GM19468 (cell line): Measurements from ENCODE around the gene CACNA1C.

Experiments used
- ATAC-seq: cut with Tn5 transposase; IDR thresholded peaks from one replicate; pipeline ENCODE4 v1.9.1; 2021; ENCODE audit warnings: mild to moderate bottlenecking, moderate library complexity, moderate number of reproducible peaks; ENCODE audit not compliant: unreplicated experiment; ENCODE audit errors: extremely low read depth

Gene CACNA1C

GRCh38 chr12:2163177-2163941 lies 110.6 kb downstream of the CACNA1C start:
- no peak for ATAC-seq

DNA sequence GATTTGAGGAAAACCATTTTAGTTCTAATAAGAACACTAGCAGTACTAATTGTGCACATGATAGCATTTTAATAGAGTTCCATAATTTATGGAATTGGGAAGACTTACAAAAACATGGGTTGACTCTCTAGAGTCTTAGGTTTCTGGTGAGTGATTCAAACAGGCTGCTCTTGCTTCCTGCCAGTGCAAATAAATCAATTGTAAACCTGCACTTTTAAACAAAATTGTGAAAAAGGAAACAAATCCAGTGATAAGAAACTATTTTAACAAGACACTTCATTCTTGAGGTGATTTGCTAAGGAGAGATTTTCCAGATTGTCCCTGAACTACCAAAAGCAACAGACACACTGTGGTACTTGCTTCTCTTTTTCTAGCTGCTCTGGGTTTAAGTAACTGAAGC lies 112.2 kb downstream of the CACNA1C start:
- ATAC-seq = no peak

DNA sequence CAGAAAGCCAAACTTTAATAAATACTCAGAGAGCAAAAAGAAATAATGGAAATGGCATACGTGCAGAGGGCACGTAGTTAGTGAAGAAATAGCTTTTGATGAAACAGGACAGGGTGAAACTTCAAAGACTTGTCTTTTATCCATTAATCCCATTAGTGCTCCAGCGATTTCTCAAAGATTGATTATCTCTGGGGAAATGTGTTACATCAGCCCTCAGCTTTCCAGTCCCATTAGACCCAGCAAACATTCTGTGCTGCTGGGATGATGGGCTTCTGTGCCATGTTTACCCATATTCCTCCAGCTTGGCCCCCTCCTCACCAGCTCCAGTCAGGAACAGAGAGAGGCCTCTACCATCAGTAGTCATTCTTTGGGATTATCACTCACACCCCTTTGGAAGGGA lies 113.1 kb downstream of the CACNA1C start:
- no peak for ATAC-seq

- no peak for ATAC-seq
These were observed 113.9 kb downstream of the CACNA1C start for GRCh38 chr12:2166696-2167095.

GRCh38 chr12:2167231-2167630 lies 114.4 kb downstream of the CACNA1C start:
- ATAC-seq = no peak

DNA sequence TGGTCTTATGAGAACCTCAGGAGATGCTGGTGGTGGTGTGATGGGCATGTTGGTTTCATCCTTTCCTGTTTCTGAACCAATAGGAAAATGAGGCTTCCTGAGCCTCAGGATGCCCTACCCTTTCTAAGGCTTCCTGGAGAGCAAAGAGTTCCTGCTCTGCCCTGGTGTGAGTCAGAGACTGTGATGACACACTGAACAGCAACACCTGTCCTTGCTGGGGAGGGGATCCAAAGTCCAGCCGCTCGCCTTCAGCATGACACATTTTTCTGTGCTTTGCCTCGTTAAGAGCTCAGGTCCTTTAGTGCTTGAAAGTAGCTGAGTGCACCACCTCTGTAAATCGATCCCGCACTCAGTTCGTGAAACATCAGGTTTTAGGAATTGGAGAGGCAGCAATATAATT lies 116.0 kb downstream of the CACNA1C start:
- ATAC-seq = no peak

DNA sequence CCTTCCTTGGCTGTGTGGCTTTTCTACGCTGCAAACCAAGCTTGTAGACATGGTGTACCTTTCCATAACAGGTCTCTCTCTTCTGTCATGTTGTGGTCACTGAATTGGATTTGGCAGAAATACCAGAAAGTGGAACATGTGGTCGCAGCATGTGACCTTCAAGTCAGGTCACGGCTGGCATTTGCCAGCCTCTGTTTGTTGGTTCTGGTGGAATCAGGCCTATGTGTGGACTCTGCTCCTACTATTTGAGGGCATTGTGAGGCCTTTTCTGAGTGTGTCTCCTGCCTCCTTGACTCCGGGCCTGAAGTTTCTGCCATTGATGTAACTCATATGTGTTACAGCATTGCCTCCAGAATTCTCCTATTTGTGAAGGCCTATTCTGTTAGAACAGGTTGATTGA lies 116.7 kb downstream of the CACNA1C start:
- no peak for ATAC-seq

DNA sequence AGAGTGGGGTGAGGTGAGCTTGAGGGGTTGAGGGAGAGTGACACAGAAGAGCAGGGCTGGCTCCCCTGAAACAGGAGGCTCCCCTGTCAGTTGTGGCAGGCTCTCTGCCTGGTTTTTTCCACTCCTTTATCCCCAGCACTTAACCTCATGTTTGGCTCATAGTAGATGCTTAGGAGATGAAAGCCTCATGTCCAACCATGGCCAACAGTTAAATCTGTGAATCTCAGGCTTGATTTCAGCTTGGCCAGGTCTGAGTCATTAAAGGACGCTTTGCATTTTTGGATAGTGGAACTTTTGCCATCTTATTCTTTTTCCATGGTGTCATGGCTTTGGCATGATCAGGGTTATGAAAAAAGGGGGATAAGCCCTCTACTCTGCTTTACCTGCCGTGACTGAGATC lies 117.2 kb downstream of the CACNA1C start:
- ATAC-seq = no peak

DNA sequence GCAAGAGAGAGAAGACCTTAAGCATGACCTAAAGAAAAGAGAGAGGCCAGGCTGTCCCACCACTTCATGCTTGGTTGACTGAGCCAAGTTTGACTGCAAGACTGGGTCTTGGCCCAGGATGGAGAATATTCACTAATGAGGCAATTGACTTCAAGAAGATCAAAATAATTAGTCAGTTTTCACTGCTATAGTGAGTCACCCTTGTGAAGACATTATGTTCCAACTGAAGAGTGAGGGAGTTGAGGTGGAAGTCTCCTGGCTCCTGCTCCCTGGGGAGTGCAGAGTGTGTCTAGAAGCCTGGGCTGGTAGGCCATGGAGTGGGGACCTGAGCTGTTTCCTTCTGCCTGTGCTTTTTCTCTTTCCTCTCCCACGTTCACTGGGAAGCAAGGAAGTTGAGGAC lies 117.6 kb downstream of the CACNA1C start:
- ATAC-seq = no peak

- ATAC-seq = no peak
These were observed 119.1 kb downstream of the CACNA1C start for GRCh38 chr12:2171672-2172426.

GRCh38 chr12:2172491-2173214 lies 119.9 kb downstream of the CACNA1C start:
- no peak for ATAC-seq

DNA sequence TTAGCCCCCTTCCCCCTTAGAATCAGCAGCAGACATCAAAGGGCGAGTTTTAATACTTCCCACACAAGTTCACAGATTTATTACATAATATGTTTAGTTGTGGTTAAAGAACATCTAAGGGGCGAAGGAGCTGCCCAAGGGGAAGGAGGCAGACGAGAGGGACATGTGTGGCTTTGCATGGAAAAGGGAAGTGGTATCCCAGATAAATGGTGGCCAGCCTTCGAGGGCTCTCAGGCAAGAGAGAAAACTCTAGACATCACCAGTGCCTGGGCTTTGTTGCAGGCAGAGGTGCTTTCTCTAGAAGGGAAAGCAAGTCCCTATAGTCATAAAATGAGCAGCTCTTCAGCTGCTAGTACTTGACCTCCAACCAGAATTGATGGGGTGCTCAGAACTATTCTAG lies 121.2 kb downstream of the CACNA1C start:
- ATAC-seq = no peak

DNA sequence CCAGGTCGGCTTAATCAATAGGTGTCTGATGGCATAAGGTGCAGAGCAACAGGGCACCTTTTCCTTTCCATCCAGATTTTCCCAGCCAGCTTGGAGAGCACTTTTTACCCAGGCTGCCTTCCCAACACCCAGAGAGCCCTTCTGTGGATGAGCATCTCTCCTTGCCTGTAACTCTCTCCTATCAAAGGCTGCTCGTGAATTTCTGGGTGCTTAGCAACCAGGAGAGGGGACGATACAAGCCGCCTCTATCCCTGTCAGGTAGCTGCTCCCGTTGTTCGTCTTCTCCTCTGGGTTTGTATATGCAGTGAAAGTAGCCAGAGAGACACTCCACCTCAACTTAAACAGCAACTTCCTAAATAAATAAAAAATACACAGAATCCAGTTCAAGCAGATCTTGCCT lies 124.2 kb downstream of the CACNA1C start:
- no peak for ATAC-seq

DNA sequence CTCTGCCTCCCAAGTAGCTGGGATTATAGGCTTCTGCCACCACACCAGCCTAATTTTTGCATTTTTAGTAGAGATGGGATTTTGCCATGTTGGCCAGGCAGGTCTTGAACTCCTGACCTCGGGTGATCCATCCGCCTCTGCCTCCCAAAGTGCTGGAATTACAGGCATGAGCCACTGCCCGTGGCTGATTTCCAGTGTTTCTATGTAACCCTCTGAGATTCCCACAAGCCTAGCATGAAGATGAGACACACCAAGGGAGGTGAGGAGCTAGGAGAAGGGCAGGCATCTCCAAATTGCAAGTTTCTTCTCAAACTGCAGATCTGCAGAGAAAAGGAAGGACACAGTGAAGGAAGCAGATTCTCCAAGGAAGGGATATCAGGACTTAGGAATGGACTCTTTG lies 125.0 kb downstream of the CACNA1C start:
- no peak for ATAC-seq

GRCh38 chr12:2179058-2179457 lies 126.3 kb downstream of the CACNA1C start:
- ATAC-seq = no peak

GRCh38 chr12:2179953-2180736 lies 127.4 kb downstream of the CACNA1C start:
- ATAC-seq = no peak

GRCh38 chr12:2180737-2181082 lies 127.9 kb downstream of the CACNA1C start:
- ATAC-seq = no peak

- ATAC-seq = no peak
These were observed 131.1 kb downstream of the CACNA1C start for GRCh38 chr12:2183556-2184541.

DNA sequence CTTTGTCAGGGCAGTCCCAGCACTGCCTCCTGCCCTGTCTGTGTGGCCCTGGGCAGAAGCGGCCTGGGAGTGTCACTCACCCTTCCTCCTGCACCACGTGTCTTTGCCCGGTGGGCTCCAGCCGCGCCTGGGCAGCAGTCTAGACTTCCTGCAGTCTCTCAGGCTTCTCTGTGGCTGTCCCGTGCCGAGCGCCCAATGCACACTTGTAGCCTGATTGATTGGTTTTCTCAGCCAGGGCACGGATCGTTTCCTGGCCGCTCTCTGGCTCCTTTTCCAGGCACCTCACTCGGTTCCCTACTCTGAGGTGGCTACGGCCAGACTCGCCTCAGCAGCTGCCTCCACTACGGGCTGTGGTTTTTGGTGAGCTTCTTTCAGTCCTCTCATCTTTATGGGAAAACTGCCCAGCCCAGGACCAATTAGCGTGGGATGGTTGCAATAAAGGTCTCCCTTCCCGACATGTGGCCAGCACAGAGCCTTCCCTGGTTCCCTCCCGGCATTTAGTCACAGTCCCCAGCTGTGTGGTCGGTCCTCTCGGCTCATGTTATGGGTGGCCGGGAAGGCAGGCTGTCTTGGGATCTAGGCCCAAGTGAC lies 133.1 kb downstream of the CACNA1C start:
- no peak for ATAC-seq
